GM19463 (cell line): ENCODE results near the gene CNPY1.
"Not testable (repeated sequence)": the region's sequence is repeated elsewhere in the genome, so short reads cannot be mapped to it uniquely, and the experiment has no call there.

ENCODE experiments used
- ATAC-seq: cut with Tn5 transposase; IDR thresholded peaks from one replicate; pipeline ENCODE4 v1.9.1; 2021; ENCODE audit warnings: mild to moderate bottlenecking, moderate library complexity; ENCODE audit not compliant: unreplicated experiment

Gene CNPY1

DNA sequence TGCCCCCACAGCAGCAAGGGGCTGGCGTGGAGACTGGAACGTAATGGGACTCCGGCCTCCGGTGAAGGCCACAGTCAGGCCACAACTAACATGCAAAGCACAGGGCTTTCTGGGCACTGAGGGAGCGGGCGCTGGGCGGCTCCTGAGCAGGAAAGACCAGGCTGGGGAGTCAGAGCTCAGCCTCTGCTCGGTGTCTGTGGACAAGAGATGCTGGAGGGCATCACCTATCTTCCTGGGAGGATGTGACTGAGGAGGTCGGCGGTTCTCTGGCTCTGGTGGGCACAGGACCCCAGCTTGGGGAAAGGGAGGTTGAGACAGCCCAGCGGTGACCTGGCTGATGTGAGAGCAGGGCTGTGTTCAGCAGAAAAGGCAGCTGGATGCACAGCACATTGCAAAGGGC is 11.7 kb downstream of the CNPY1 start:
- ATAC-seq = no peak

DNA sequence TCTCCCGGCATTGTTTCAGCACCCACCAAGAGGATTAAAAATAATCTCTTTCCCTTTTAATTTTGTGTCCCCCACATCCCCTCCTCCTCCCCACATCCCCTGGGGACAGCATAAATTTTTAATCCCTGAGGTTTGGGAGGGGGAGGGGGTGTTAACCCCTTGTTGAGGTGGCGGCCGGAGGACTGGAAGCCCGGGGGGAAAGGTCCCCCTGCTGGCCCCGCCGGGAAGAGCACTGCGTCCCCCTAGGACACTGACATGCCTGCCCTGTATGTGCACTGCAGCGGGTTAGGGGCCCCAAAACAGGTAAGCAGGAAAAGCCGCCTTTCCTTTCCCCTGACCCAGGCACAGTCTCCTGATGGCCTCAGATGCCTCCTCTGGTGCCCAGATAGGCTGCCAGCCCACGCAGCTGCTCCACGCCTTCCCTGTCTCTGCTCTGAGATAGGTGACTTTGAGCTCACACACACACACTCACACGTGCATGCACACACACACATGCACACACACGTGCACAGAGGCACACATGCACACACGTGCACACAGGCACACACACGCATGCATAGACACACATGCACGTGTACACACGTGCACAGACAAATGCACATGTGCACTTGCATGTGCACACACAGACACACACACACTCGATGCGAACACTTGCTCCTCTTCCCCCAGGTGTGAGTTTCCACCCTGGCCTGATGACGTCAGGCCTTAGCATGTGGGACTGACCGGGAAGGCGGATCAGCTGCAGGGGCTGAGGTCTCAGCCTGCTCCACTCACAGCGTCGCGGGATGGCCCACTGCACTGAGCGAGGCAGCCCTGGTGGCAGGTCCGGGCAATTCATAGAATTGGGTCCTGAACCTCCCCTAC is 12.3 kb downstream of the CNPY1 start:
- ATAC-seq = no peak

DNA sequence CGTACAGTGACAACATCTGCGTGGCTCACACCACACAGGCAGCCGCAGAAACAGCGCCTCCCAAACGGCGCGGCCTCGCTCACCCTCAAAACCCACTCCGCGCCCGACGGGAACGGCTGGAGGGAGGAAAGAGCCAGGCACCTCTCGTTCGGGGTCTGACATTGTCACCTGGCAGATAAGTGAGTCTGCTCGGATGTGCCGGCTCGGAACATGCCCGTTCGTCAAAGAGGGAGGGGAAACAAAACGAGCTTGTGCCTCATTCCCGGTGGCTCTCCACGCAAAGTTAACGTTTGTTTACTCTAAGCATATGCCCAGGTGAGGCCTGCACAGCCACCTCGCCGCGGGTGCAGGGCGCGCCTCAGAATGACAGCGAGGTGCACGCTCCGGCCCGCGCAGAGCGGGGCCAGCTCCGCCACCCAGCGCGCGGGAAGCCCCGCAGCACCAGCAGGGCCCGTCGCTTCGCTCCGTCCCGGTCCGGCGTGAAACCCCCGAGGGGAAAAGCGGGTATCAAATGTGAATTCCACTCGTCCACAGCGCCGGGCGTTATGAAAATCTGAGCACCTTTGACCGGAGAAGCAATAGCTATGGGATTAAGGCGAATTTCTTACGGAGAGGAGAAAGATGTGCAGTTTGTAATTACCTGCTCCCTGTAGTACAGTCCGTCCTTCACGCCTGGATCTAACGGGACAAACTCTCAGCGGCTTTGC is 13.1 kb downstream of the CNPY1 start:
- no peak for ATAC-seq

DNA sequence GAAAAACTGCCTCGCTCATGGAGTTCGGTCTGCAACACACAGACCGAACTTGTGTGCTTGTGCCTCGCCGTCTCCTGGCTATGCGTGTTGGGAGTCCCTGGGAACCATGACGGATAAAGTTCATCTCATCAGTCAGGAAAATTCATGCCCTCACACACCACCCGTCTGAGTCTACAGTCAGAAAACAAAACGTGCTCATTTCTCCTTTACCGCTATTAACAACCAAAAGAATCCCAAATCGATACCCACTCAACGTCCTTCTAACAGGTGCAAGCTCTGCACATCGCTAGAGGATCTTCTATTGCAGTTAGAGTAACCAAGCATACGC is 13.6 kb downstream of the CNPY1 start:
- ATAC-seq = no peak

DNA sequence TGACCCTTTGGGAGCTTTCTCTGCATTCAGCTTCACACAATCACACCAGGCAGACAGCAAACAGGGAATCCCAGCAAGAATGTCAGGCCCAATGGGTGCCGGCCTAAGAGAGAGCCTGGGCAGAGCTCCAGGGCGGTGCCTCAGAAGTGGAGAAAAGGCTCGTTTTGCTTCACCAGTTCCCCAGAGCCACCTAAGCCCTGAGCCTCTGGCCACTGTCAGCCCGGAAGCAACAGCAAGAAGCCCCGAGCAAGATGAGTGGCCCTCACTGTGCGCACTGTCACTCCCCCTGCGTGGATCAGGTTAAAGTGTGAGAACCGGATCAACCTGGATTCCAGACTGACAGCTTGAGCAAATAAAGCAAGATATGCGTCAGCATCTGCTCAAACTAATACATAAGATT is 14.7 kb downstream of the CNPY1 start:
- ATAC-seq = no peak

DNA sequence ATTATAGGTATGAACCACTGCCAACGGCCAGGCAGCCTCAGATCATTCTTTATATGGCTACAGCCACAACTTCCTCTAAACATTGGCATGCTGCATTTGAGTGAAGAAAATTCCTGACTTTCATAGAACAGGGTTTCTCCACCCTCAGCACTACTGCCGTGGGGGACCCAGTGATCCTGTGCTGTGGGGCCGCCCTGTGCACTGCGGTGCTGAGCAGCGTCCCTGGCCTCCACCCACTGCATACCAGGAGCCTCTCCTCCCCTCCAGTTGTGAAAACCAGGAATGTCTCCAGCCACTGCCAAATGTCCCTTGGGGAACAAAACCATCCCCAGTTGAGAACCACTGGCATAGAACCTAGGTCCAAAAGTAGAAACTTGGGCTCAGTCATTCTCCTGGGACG is 15.8 kb downstream of the CNPY1 start:
- ATAC-seq = no peak

DNA sequence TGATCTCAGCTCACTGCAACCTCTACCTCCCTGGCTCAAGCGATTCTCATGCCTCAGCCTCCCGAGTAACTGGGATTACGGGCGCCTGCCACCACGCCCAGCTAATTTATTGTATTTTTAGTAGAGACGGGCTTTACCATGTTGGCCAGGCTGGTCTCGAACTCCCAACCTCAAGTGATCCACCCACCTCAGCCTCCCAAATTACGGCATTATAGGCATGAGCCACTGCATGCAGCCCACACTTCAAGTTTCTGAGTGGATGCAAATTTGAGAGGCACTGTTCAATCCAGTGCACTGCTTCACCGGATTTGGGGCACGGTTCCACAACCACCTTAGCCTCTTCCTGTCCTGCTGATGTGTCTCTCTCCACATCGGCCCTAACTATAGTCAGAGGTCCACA is 16.5 kb downstream of the CNPY1 start:
- ATAC-seq = no peak

DNA sequence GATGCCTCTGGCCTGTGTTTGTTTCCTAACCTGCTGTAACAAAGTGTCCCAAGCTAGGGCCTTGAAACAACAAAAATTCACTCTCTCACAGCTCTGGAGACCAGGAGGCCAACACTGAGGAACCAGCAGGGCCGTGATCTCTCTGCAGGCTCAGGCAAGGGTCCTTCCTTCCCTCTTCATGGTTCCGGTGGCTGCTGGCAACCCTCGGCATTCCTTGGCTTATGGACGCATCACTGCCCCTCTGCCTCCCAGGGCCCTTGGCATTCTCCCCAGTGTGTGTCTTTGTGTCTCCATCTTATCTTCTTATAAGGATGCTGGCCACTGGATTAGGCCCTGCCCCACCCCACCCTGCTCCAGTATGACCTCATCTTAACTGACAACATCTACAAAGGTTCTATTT is 17.0 kb downstream of the CNPY1 start:
- no peak for ATAC-seq

DNA sequence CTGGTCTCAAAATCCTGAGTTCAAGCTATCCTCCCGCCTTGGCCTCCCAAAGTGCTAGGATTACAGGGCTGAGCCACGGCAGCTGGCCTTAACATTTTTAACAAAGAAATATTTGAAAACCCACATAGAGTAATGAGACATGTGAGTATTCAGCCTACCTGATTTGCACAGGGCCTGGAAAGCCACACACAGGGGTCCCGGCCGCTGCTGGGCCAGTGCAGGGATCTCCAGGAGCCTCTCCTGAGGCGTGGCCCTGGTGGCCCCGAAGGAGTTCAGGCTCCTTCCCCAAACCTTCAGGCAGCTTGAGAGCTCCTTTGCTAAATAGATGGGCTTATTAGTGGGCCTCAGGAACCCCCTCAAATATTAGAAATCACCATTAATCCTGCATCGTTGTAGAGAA is 18.7 kb downstream of the CNPY1 start:
- ATAC-seq = no peak

DNA sequence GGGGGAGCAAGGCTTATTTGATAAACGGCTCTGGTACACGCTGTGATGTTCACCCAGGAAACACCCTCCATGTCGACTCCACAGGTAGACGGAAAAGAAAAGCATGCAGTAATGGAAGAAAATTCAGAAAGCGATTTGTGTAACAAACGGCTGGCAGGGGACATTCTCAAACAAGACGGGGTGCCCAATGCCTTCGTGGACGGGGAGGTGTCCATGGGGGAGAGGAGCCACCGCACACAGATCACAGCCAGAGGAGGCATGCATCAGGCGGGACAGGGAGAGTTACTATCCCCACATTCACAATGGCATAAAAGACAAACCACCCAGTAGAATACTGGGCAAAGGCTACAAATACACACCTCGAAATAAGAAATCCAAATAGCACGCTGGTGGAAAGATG is 20.1 kb downstream of the CNPY1 start:
- ATAC-seq = no peak

DNA sequence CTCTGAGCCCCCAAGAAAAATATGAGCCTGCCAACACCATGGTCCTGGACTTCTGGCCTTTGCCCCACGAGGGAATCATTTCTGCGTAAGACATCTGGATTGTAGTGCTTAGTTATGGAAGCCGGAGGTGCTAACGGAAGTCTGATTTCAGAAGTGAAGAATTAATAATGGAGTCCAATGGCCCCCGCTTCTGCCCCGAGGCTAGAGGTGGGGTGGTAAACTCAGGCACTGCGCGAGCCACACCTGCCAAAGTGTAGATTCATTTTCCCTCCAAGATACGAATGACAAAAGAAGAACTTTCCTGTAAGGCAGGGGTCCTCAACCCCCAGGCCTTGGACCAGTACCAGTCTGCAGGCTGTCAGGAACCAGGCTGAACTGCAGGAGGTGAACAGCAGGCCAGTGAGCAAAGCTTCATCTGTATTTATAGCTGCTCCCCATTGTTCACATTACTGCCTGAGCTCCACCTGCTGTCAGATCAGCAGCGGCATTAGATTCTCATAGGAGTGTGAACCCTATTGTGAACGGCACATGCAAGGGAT is 22.3 kb downstream of the CNPY1 start:
- ATAC-seq = no peak

DNA sequence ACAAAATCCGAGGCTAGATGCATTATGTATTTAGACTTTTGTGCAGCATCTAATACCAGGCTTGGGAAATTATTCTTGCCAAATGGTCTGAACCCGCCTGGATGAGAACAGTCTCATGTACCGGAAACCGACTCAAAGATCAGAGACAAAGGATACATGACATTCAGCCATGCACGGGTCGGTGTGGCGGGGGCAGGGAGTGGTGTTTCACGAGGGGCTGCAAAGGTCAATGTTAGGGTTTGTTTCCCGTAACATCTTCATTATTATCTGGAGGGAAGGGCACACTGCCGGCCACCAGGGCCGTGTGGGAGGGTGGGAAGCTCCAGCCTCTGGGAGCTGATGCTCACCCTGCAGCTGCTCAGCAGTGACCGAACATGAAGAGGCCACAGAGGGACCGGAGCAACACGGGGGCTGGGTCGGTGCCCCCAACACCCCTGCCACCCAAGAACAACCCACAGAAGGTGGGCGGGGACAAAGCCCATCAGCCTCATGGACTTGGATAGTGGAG is 23.1 kb downstream of the CNPY1 start:
- no peak for ATAC-seq

DNA sequence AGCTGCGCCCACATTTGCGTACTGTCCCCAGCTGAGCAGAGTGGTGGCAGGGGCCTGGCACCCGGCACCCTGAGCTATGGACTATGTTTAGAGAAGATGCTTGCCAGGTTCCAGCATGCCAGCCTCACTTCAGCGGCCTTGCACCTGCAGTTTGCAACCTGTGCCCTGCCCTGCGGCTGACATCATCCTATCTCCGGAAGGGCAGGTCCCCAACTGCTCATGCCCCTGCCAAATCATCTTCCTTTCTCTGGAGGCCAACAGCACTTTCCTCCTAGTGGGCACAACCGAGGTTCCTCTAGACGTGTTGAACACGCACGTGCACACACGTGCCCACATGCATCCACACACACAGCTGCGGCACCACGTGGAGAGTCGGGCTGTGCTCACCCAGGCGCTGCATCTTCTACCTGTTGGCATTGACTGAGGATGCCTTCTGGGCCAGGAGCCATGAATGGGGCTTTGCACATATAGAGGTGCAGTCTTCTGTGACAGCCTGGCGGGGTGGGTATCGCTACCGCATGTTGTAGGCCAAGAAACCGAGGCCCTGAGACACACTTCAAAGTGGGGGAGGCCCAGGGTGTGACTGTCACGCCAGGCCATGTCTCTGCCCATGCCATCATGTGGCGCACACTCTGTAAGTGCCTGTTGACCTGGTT is 24.5 kb downstream of the CNPY1 start:
- ATAC-seq = no peak

DNA sequence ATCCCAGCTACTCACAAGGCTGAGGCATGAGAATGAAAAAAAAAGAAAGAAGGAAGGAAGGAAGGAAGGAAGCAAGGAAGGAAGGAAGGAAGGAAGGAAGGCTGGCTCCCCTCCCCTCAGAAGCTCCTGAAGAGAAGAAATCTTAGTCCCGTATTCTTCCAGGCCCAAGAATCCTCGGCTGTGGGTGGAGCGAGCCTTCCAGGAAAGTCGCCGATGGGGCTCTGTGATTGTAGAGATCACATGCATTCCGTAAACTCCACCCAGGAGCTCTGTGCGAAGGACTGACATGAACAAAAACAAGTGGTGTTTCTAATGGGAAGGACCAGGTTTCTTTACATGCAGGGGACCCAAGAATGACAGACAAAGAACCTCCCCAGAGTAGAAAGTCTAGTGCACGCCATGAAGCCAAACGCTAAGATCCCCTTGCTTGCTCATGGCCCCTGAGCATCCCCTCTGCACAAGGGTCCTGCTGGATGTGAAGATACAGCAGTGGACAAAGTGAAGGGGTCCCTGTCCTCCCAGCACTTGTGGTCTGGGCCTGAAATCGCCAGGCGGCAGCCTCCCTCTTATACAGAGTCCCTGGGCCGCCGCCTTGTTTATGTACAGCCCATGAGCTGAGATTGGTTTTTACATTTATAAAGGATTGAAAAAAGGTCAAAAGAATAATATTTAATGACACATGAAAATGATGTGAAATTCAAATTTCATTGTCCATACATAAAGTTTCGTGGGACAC is 25.2 kb downstream of the CNPY1 start:
- no peak for ATAC-seq

DNA sequence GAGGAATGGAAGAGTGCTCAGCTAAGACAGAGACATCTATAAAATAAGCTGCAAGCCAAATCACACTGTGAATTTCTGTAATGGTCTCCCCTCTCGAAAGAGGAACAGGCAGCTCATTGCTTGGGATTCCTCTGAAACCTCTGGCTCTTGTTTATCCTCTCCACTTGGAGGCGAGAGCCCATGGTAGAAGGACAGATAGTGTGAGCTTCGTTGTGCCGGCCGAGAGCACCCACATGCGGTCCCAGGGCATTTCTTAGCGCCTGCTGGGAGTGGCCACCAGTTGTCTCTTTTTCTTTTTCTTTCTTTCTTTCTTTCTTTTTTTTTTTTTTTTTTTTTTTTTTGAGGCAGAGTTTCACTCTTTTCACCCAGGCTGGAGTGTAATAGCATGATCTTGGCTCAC is 26.2 kb downstream of the CNPY1 start:
- ATAC-seq = no peak

DNA sequence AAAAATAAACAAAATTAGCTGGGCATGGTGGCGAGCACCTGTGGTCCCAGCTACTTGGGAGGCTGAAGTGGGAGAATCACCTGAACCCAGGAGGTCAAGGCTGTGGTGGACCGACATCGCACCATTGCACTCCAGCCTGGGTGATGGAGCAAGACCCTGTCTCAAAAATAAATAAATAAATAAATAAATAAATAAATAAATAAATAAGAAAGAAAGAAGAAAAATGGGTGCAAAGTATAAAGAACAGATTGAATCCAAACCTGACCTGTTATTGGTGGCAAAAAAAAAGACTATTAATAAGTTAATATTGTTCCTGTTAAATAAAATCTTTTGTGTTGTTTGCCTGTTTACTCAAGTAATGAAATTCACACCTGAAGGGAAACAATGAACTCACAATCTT is 27.0 kb downstream of the CNPY1 start:
- ATAC-seq = not testable (repeated sequence)

DNA sequence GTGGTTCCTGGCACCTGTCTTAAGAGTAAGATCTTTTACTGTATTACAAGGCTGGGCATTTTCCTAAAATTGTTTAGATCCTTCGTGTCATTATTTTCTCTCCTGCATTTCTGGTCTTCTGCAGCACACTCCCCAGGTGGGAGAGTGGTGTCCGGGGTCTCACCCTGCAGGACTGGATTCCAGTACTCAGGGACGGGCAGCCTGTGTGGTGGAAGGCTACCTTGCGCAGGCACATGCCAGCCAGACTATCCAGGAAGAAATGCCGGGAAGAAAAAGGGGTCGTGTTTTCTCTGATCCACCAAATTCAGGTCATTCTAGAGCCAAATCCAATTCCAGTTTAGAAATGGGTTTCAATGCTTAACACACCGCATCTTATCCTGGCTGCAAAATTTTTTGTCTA is 27.7 kb downstream of the CNPY1 start:
- ATAC-seq = no peak

DNA sequence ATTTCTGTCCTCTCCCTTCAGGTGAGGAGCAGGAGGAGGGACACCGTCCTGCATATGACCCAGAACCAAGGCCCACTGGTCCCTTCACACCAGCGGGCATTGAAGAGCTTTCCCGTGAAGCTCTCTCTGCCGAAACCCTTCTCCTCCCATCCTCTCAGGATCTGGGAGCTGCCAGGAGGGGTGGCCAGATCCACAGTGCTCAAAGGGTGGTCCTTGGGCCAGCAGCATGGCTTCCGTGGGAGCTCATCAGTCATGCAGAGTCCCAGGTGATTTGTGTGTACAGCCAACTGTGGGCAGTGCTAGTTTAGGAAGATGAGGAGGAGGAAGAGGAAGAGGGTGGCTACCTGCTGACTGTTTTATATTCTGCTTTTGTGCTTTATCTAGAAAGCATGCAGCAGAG is 28.4 kb downstream of the CNPY1 start:
- ATAC-seq = no peak

DNA sequence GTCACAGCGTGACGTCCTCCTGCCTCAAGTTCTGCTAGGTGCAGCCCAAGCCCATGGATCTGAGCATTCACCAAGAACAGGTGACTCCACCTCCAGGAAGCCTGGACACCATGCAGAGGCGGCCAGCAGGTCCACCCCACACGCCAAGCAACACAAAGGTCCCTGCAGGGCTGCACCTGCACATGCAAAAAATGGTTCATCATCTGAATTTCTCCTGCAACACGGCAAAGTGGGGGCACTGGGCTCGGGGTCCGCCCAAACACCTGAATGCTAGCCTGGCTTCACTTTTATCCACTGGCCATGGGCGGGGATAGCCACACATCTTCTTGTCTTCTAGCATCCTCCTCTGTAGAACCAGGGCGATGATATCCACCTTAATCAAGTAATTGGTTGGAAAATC is 28.9 kb downstream of the CNPY1 start:
- no peak for ATAC-seq

DNA sequence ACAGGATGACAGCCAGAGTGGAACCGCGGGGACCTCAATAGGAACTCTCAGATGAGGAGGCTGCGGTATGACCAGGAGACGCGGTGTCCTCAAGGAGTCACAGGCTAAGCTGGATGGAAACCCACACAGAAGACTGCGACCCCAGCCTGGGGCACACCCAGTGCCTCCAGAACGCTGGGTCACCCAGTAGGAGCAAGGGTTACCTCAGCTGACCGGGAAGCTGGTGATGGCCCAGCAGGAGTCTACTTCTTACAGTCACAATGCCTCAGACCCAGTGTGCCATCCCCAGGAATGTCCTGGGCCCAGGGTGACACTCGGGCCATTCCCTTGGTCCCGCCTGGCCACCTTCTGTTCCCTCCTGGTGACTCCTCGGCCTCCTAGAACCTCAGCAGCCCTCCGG is 29.9 kb downstream of the CNPY1 start:
- ATAC-seq = no peak

DNA sequence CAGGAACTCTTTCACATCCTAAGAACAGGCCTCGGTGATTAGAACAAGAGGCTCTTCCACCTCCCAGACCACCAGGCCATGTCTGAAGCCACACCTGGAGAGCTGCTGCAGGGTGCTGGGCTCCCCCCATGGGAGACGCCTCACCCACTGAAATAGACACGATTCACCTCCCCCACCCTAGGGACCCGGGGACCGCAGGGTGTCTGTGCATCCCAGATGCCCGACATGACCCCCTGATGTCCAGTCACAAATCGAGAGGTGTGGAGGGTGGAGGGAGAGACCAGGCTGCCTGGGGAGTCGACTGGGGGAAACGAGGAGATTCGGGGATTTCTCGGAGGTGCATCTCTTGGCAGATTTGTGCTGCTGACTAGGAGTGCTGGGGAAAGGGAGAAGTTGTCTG is 31.0 kb downstream of the CNPY1 start:
- no peak for ATAC-seq
